GM18951 (cell line): ENCODE measurements around the gene SLC51A.

ENCODE experiments used
- POLR2A ChIP-seq: IDR thresholded peaks from 4 replicates; pipeline ENCODE4 v1.6.1; 2011; ENCODE audit warnings: mild to moderate bottlenecking; ENCODE audit not compliant: insufficient read length, insufficient read depth; ENCODE audit errors: extremely low read depth
- in situ Hi-C: fragments of 300-500 bp; cut with MboI; formaldehyde crosslinking; loops from one replicate; pipeline ENCODE4 v1.12.0; 2022; ENCODE audit warnings: low sequenced_read_pairs, mixed read lengths, inconsistent platforms; ENCODE audit not compliant: unreplicated experiment

SLC51A gene

DNA sequence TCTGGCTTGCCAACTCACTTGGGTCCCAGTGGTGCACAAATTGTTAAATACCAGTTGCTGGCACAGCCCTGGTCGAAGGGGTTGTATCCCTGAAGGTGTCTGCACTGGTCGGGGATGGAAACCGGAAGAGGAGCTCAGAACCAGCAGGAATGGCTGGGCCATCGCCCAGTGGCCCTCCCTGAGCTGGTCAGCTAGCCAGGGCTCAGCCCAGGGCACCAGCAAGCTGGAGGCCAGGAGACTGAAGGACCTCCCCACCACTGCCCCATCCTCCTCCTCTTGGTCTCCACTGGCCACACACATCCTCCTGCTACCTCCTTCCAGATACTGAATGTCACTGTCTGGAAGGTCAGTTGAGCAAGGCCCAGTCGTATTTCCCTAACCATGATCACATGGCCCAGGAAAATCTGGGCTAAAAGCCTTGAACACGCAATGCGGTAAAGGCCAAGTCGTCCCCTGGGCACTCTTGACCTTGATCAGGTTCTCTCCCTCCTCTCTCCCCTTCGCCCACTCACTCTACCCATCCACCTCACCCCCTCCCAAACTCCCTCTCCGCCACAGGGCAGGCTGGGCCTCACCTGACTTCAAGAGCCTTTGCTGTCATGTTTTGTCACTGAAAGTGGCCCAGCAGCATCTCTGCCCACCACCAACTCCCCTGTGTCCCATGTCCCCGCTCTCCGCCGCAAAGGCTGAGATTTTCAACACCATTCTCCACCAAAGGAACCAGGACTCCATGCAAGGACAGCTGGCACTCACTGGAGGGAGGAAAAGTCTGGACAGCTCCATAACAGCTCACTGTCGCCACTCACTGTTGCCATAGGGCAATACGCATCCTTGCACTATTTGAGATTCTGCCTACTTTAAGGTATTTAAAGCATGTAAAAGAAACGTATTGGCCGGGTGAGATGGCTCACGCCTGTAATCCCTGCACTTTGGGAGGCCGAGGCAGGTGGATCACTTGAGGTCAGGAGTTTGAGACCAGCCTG lies 17.3 kb upstream of the SLC51A start:
- no peak for TF ChIP-seq POLR2A
- in situ Hi-C loops = no loop called here

DNA sequence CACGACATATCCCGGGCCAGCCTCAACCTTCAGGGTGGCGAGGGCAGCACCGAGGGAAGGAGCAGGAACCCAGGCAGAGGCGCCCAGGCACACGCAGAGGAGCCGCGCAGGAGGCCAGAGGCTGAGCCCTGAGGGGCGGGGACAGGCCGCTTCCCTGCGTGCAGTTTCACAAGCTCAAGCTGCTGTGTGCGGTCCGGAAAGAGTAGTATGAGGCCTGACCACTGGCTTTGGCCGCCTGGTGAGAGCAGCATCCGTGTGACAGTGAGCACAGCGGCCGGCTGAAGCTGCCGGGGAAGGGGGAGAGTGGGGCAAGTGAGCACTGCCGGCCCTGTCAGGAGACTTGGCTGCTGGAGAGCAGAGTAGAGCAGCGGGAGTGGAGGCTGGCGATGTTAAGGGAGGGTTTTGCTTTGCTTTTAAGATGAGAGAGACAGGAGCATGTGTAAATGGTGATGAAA lies 13.8 kb upstream of the SLC51A start:
- TF ChIP-seq POLR2A = no peak
- in situ Hi-C loops = loop anchor here (25.0 kb wide), 1 partner anchor 340 kb away; no protein-coding TSS in a partner anchor

DNA sequence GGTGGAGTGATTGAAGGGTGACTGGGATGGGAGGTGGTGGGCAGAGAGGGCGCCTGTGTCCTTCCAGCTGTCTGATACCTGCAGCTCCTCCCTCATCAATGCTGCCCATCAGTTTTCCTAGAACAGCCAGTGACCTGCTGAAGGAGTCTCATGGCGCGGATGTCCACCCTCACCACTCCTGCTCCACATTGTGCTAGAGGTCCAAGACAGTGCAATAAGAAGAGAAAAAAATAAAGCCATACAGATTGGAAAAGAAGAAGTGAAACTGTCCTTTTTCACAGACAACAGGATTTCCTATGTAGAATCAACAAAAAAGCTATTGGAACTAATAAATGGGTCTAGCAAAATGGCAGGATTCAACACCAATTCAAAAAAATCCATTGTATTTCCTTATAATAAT lies 12.5 kb upstream of the SLC51A start:
- in situ Hi-C loops = loop anchor here (25.0 kb wide), 1 partner anchor 342 kb away; no protein-coding TSS in a partner anchor
- TF ChIP-seq POLR2A = no peak

DNA sequence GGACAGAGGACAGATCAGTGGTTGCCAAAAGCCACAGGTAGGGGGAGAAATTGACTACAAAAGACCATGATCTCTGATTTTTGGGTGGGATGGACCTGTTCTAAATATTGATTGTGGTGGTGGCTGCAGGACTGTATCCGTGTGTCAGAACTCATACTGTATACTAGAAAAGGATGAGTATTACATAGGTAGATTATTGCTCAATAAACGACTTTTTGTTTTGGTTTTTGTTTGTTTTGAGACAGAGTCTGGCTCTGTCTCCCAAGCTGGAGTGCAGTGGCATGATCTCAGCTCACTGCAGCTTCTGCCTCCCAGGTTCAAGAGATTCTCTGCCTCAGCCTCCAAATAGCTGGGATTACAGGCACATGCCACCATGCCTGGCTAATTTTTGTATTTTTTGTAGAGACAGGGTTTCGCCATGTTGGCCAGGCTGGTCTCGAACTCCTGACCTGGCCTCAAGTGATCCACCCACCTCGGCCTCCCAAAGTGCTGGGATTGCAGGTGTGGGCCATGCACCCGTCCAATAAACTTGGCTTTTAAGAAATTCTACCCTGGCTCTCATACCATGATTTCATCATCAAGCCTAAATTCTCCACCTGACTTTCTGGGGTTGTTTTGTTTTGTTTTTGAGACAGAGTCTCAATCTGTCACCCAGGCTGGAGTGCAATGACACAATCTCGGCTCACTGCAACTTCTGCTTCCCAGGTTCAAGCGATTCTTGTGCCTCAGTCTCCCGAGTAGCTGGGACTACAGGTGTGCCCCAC lies 10.7 kb upstream of the SLC51A start:
- in situ Hi-C loops = loop anchor here (25.0 kb wide), 1 partner anchor 343 kb away; no protein-coding TSS in a partner anchor

DNA sequence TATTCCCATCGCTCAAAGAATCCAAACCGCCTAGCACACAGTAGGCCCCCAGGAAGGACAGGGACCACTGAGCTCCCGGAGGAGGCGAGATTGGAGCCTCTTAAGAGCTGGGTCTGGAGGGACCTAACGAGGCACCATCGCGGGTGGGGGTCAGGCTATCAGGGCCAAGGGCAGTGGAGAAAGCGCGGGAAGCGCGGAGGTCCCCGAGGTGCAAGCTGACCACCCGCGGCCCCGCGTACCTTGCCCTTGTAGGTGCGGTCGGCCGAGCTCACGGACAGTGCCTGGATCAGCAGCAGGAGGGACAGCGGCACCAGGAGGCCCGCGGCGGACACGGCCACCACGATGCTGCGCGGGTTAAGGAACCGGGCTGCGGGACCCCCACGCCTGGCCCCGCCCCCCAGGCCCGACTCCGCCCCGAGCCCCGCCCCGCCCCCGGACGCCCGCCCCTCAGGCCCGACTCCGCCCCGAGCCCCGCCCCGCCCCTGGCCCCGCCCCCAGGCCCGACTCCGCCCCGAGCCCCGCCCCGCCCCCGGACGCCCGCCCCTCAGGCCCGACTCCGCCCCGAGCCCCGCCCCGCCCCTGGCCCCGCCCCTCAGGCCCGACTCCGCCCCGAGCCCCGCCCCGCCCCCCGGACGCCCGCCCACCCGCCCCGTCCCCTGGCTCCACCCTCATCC lies 9.0 kb upstream of the SLC51A start:
- in situ Hi-C loops = loop anchor here (25.0 kb wide), 1 partner anchor 345 kb away; no protein-coding TSS in a partner anchor
- TF ChIP-seq POLR2A = no peak

DNA sequence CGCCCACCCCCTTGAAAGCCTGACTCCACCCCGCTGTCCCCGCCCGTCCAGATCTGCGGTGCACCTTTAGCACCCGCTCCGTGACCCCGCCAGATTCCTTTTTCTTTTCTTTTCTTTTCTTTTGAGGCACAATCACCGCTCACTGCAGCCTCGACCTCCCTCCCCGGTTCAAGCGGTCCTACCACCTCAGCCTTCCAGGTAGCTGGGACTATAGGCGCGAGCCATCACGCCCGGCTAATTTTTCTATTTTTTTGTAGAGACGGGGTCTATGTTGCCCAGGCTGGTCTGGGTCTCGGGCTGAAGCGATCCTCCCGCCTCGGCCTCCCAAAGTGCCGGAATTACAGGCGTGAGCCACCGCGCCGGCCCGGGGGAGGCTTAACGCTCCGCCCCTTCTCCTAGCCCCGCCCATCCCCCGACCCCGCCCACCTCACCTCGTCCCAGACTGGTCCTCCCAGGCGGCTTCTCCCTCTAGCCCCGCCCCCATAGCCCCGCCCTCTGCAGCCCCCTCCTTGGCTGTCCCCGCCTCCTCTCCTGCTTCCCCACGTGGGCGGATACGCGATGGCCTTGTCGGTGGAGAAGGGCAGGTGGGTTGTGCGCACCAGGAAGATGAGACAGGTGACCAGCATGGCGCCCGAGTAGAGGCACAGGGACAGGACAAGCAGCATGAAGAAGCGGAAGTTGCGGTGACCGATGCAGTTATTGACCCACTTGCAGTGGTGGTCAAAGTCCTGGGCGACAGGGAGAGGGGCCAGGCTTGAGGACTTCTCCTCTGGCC lies 8.3 kb upstream of the SLC51A start:
- TF ChIP-seq POLR2A = no peak
- in situ Hi-C loops = loop anchor here (25.0 kb wide), 1 partner anchor 346 kb away; no protein-coding TSS in a partner anchor

DNA sequence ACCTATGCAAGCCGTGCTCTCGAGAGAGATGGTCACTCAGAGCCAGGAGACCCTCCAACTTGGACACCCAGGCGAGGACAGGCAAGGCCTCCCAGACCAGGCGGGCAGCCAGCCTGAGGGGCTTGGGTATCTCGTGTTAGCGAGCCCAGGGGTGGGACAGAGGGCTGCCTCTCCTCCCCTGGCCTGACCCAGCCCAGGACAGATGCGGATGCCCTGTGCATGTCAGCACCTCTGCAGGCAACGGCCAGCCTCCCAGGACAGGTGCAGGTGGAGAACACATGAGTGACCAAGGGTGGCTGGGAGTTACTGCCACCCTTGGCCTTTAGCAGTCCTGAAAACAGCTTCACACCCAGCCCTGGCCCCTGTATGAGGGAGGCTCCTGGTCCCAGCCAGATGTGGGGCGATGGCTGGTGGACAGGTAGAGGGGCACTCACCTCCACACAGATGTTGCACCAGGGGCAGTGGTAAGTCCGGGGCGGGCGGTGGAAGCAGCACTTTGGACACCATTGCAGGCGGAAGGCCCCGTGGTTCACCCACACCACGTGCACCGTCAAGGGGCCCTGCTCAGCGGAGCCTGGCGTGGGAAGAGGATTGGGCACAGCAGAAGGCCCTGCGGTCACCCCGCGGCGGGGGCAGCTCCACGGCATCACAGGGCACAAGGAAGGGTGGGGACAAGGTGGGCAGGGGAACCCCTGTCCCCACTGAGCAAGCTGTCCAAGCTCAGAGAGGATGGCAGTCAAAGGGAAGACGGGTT lies 7.2 kb upstream of the SLC51A start:
- in situ Hi-C loops = loop anchor here (25.0 kb wide), 1 partner anchor 347 kb away; no protein-coding TSS in a partner anchor
- no peak for TF ChIP-seq POLR2A

DNA sequence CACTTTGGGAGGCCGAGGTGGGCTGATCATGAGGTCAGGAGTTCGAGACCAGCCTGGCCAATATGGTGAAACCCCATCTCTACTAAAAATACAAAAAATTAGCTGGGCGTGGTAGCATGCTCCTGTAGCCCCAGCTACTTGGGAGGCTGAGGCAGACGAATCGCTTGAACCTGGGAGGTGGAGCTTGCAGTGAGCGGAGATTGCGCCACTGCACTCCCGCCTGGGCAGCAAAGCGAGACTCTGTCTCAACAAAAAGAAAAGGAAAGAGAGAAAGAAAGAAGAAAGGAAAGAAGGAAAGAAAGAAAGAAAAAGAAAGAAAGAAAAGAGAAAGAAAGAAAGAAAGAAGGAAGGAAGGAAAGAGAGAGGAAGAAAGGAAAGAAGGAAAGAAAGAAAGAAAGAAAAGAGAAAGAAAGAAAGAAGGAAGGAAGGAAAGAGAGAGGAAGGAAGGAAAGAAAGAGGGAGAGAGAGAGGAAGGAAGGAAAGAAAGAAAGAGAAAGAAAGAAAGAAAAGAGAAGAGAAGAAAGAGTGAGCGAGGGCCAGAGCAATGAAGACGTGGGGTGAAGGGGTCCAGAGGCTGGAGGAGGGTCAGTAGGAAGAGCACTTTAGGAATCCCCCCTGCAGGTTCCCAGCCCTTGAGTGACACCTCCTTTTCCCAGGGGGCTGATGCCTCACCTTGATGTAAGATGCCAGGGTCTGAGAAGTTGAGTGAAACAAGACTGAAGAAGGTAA lies 6.2 kb upstream of the SLC51A start:
- in situ Hi-C loops = loop anchor here (25.0 kb wide), 1 partner anchor 348 kb away; no protein-coding TSS in a partner anchor

DNA sequence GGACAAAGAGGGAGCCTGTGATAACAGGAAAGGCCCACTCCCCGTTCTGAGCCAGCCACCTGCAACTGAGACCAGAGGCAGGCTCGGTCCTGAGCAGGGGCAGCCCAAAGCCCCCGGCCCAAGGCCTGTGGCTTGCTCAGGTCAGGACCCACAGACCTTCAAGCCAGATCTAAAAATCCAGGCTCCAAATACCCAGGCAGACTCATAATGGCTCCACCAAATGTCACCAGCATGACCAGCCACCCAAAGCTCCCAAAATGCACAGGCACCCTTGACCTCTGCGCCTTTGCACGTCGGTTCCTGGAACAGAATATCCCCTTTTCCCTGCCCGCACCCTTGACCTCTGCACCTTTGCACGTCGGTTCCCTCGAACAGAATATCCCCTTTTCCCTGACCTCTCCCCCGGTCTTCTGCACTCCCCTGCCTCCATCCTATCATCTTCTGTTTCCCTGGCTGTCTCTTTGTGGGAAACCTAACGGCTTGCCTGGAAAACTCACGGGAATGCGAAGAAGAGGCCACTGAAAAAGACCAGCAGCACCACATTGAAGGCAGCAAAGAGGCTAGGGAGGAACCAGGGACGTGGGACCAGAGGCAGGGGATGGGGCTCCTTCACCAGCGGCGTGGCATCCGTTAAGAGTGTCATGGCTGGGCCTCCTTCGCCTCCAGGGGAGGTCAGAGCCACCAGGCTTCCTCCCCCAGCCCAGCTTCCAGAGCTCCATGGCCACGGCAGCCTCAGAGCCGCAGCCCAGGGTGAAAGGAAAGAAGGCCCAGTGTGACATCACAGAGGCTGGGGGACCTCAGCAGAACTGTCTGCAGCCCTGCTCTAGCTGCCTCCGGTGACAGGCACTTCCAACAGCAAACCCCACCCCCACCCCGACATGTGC lies 5.4 kb upstream of the SLC51A start, which contains the start of gene ZDHHC19:
Gene ZDHHC19, minus strand, starts transcription at position 728 of the 884 bp plus-strand sequence. Its CDS starts 85 bp downstream, at position 643.
- TF ChIP-seq POLR2A = no peak
- in situ Hi-C loops = loop anchor here (25.0 kb wide), 1 partner anchor 349 kb away; no protein-coding TSS in a partner anchor
